GM12878 (cell line): ENCODE measurements around the gene SLC25A47. TPM values are rescaled to one million over a fixed set of nuclear protein-coding genes. Genes with fewer than 3 reads are reported as not detected.

Source experiments
- ATAC-seq: fragments of 200-7000 bp; cut with Tn5 transposase; 3 replicates; pipeline ENCODE4 v1.9.1; 2020; ENCODE audit warnings: mild to moderate bottlenecking, moderate library complexity
- BruUV-seq: library from RNA; stranded (reverse); fragments of 400-500 nt; replicated peaks from 2 replicates; lab custom pipeline; 2021; lab: Mats Ljungman, UMichigan
- CTCF ChIA-PET: fragments of 300-600 bp; sonication (Branson Sonifier 250); formaldehyde crosslinking; extraction: SDS; loops from one replicate; lab custom pipeline; 2021; ENCODE audit warnings: inconsistent platforms; lab: Yijun Ruan, JAX
- POLR2A ChIA-PET: fragments of 350-600 bp; formaldehyde crosslinking; extraction: SDS; loops from one replicate; lab custom pipeline; 2021; ENCODE audit warnings: inconsistent platforms; lab: Charles Lee
- RAD21 ChIA-PET: fragments of 300-600 bp; sonication (Branson Sonifier 250); formaldehyde crosslinking; loops from one replicate; lab custom pipeline; 2023; ENCODE audit warnings: antibody characterized with exemption; ENCODE audit not compliant: unreplicated experiment; lab: Charles Lee
- SMC1A ChIA-PET: fragments of 300-600 bp; sonication (Branson Sonifier 250); formaldehyde crosslinking; loops from one replicate; lab custom pipeline; 2023; ENCODE audit not compliant: unreplicated experiment, uncharacterized antibody; lab: Charles Lee
- DNase-seq: peaks from one replicate; pipeline ENCODE4 v3.0.0-alpha.2; 2011; ENCODE audit warnings: low read depth, low spot score
- FAIRE-seq: peaks from 3 replicates; lab custom pipeline; 2011; peaks lifted over from hg19 to GRCh38; lab: Jason Lieb, UNC
- H2AFZ ChIP-seq: 2 replicates; pipeline ENCODE4 v1.6.0; 2011; ENCODE audit warnings: low read depth, low read length, control low read depth; ENCODE audit not compliant: control insufficient read depth
- H3K27ac ChIP-seq: 2 replicates; pipeline ENCODE4 v1.5.1; 2011; ENCODE audit warnings: control low read depth; ENCODE audit not compliant: control insufficient read depth, insufficient read depth
- H3K27me3 ChIP-seq, 2 experiments: replicated peaks in 1 of 2; 2 replicates each; pipeline versions ENCODE4 v1.6.0 to v1.6.1; 2011; ENCODE audit warnings: low read length in 1 of 2; ENCODE audit not compliant: control insufficient read depth in 2 of 2, insufficient read depth in 2 of 2
- H3K36me3 ChIP-seq, 2 experiments: 2 replicates each; pipeline ENCODE4 v1.5.1; 2011; ENCODE audit warnings: low read length in 1 of 2; ENCODE audit not compliant: control insufficient read depth in 2 of 2, insufficient read depth in 2 of 2
- H3K4me1 ChIP-seq: 2 replicates; pipeline ENCODE4 v1.6.1; 2011; ENCODE audit warnings: mild to moderate bottlenecking, low read length, moderate library complexity, mixed read lengths; ENCODE audit not compliant: control insufficient read depth, insufficient read depth
- H3K4me2 ChIP-seq: 2 replicates; pipeline ENCODE4 v1.6.0; 2011; ENCODE audit warnings: control low read depth; ENCODE audit not compliant: control insufficient read depth, insufficient read depth
- H3K4me3 ChIP-seq: fragments of 200-600 bp; sonication (generic); 2 replicates; pipeline ENCODE4 v1.5.1; 2016
- H3K79me2 ChIP-seq: 2 replicates; pipeline ENCODE4 v1.6.0; 2011; ENCODE audit warnings: low read length; ENCODE audit not compliant: control insufficient read depth, insufficient read depth
- H3K9ac ChIP-seq: 2 replicates; pipeline ENCODE4 v1.8.0; 2011; ENCODE audit warnings: low read length, control low read depth, mixed read lengths; ENCODE audit not compliant: control insufficient read depth, insufficient read depth
- H3K9me3 ChIP-seq: replicated peaks from 3 replicates; pipeline ENCODE4 v1.5.1; 2011; ENCODE audit warnings: mild to moderate bottlenecking, low read length; ENCODE audit not compliant: control insufficient read depth, insufficient read depth
- H4K20me1 ChIP-seq: 2 replicates; pipeline ENCODE4 v1.6.0; 2011; ENCODE audit not compliant: control insufficient read depth, insufficient read depth
- ASH2L ChIP-seq: fragments of 300-600, 200-600 bp; sonication (generic); IDR thresholded peaks from 2 replicates; pipeline ENCODE4 v1.6.1; 2017; ENCODE audit warnings: low read depth, mild to moderate bottlenecking, borderline replicate concordance
- CREM ChIP-seq: IDR thresholded peaks from 2 replicates; pipeline ENCODE4 v1.6.1; 2014; ENCODE audit warnings: antibody characterized with exemption, low read depth
- ETV6 ChIP-seq, 2 experiments: fragments of 450-650 bp in 1 of 2; IDR thresholded peaks in 1 of 2; conservative IDR thresholded peaks in 1 of 2; 2 replicates each; pipeline ENCODE4 v1.6.1; 2014; ENCODE audit warnings: antibody characterized with exemption in 1 of 2, borderline replicate concordance in 1 of 2, low read depth in 1 of 2, mild to moderate bottlenecking in 1 of 2, moderate library complexity in 1 of 2
- LARP7 ChIP-seq: fragments of 450-650 bp; IDR thresholded peaks from 2 replicates; pipeline ENCODE4 v1.6.1; 2017; ENCODE audit warnings: mild to moderate bottlenecking
- MEF2A ChIP-seq: IDR thresholded peaks from 2 replicates; pipeline ENCODE4 v1.6.1; 2011; ENCODE audit warnings: low read depth, mild to moderate bottlenecking, low read length, moderate library complexity; ENCODE audit not compliant: insufficient read depth
- MYB ChIP-seq: fragments of 150-350 bp; IDR thresholded peaks from 2 replicates; pipeline ENCODE4 v1.6.1; 2014; ENCODE audit warnings: mild to moderate bottlenecking, low read depth, low read length, borderline replicate concordance
- PAX5 ChIP-seq: IDR thresholded peaks from 2 replicates; pipeline ENCODE4 v1.6.1; 2011; ENCODE audit warnings: low read depth, low read length, borderline replicate concordance
- POLR2AphosphoS5 ChIP-seq: IDR thresholded peaks from 2 replicates; pipeline ENCODE4 v1.6.1; 2011; ENCODE audit warnings: mild to moderate bottlenecking, low read length, inconsistent platforms
- RUNX3 ChIP-seq: IDR thresholded peaks from 2 replicates; pipeline ENCODE4 v1.6.1; 2012; ENCODE audit warnings: low read length, inconsistent platforms
- SMARCA5 ChIP-seq: fragments of 450-650 bp; IDR thresholded peaks from 2 replicates; pipeline ENCODE4 v1.6.1; 2017; ENCODE audit warnings: mild to moderate bottlenecking
- TCF12 ChIP-seq: IDR thresholded peaks from 2 replicates; pipeline ENCODE4 v1.6.1; 2011; ENCODE audit warnings: low read depth, mild to moderate bottlenecking, low read length
- ZNF24 ChIP-seq: fragments of 450-650 bp; IDR thresholded peaks from 2 replicates; pipeline ENCODE4 v1.6.1; 2017; ENCODE audit warnings: antibody characterized with exemption, mild to moderate bottlenecking
- WGBS: methylation state at CpG from one replicate; pipeline ENCODE4 v1.1.6; 2016; ENCODE audit warnings: low lambda C conversion rate; ENCODE audit not compliant: insufficient replicate concordance, insufficient coverage; ENCODE audit errors: missing lambda C conversion rate; 5-methylcytosine and 5-hydroxymethylcytosine counted together
- in situ Hi-C: fragments of 300-500 bp; cut with MboI; formaldehyde crosslinking; loops from 9 replicates; pipeline ENCODE4 v1.14.3; 2018; ENCODE audit warnings: mixed read lengths
- intact Hi-C: fragments of 100-400 bp; cut with micrococcal nuclease; formaldehyde crosslinking; loops from one replicate; pipeline ENCODE4 v1.14.2; 2022; ENCODE audit not compliant: unreplicated experiment
- polyA plus RNA-seq, 11 experiments: library from polyadenylated mRNA; depleted of rRNA in 4 of 11; unstranded in 6 of 11; stranded (reverse) in 5 of 11; fragments of >200 nt; fragmentation: Nextera tagmentation in 4 of 11; fragmentation: Illumina TruSeq in 1 of 11; extraction: Ambion mirVana in 4 of 11; extraction: Trizol in 1 of 11; gene quantifications; 1 replicate in 1 of 11; 2 replicates in 10 of 11; pipeline versions ENCODE4 v1.2.1 to v1.2.3, GENCODE V29; 2011 to 2016; ENCODE audit warnings: inconsistent platforms in 2 of 11, missing spikeins in 2 of 11, low read depth in 1 of 11
- total RNA-seq, 4 experiments: library from RNA; depleted of rRNA in 3 of 4; stranded (reverse); fragments of >200 nt in 3 of 4; fragmentation: Illumina TruSeq in 1 of 4; extraction: Trizol in 1 of 4; gene quantifications; 2 replicates each; pipeline versions ENCODE4 v1.2.1 to v1.2.3, GENCODE V29; 2013 to 2021

SLC25A47 gene
- total and polyA plus RNA-seq, 10 of the 15 experiments (the other 5 are each of a cell fraction or from before 2014, with no cell fraction given), result 0.14 TPM; not detected in 9

DNA sequence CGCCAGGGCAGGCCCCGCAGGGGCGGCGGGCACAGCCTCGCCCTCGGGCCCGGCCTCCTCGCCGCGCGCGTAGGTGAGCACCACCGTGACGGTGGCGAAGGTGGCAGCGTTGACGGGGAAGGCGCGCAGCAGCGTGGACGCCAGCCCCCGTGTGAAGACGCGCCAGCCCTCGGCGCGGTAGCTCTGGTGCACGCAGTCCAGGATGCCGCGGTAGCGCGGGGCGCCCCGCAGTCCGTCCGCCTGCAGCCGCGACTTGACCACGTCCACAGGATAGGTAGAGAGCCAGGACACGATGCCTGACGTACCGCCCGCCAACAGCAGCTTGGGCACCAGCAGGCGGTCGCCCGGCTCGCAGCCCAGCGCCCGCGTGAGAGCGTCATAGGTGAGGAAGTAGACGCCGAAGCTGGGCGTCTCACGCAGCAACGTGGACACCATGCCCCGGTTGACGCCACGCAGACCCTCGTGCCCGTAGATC is 30.8 kb upstream of the SLC25A47 start:
- TF ChIP-seq SMARCA5 (no peak), ETV6 (conservative IDR thresholded peaks at IDR 0.05 in 1 of 2, IDR thresholded peaks at IDR 0.05 in 1 of 2; ENCODE audit: borderline replicate concordance in 1 of 2, low read depth in 1 of 2) (no peak), MYB (no peak), ASH2L (no peak), PAX5 (no peak), CREM (no peak), POLR2AphosphoS5 (no peak), LARP7 (no peak), ZNF24 (no peak), TCF12 (no peak), RUNX3 (no peak), MEF2A (no peak)
- 96% methylated on average over 53 of the region's 61 CpGs for WGBS
- no peak for FAIRE-seq
- Histone ChIP-seq H3K27me3 (no peaks in the 10 kb centered on the region), H2AFZ (no peak overlapping the region), H3K4me2 (no peak overlapping the region), H3K79me2 (no peaks in the 10 kb centered on the region), H3K9me3 (no peaks in the 10 kb centered on the region), H3K27ac (no peak overlapping the region), H3K4me1 (peaks cover 6% of the 10 kb centered on the region), H4K20me1 (no peaks in the 10 kb centered on the region), H3K9ac (no peak overlapping the region), H3K36me3 (no peaks in the 10 kb centered on the region), H3K4me3 (no peak overlapping the region)
- SMC1A ChIA-PET, result no interaction called here
- in situ Hi-C loops, result no loop called here
- RAD21 ChIA-PET, result no interaction called here
- intact Hi-C loops, result no loop called here
- DNase-seq, result no peak
- no TSS peak for BruUV-seq
- no peak for ATAC-seq
- POLR2A ChIA-PET, result no interaction called here
- CTCF ChIA-PET, result no interaction called here
